NCI-H2227 treated with DMSO at 0.1 percent for 48 hours (cell line): Measurements from ENCODE around the gene CDC42EP4.
A peak's percentile ranks its signal among the peaks of the same experiment; 100 is the strongest.
"Not testable (repeated sequence)": the region's sequence is repeated elsewhere in the genome, so short reads cannot be mapped to it uniquely, and the experiment has no call there.

Experiments
- DNase-seq: peaks from one replicate; lab custom pipeline; 2025; lab: John Stamatoyannopoulos, UW

The CDC42EP4 gene

DNA sequence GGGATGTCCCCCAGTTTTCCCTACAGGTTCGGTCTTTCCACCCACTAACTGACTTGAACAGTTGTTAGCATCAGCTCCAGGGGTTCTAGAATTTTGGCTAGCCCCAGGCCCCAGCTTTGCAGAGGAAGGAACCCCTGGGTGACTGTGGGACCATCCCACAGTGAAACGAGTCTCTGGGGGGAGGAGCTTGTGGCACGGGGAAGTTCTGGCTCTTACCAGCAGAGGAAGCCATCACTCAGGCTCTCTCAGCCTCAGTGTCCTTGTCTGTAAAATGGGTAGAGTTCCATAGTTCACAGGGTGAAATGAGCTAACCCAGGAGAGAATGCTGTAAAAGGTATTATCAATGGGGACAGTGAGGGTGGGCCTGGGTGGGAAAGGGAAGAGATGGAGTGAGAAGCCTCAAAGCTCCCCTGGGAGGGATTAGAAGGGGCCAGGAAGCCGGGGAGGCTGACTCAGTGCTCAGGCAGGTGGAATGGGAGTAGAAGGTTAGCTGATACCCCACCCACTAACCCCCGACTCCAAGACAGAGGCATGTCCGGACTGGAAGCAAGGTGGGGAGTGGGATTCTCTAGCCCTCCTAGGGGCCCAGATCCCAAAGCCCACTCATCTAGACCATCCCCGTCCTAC lies 30.9 kb upstream of the CDC42EP4 start:
- DNase-seq: no peak

DNA sequence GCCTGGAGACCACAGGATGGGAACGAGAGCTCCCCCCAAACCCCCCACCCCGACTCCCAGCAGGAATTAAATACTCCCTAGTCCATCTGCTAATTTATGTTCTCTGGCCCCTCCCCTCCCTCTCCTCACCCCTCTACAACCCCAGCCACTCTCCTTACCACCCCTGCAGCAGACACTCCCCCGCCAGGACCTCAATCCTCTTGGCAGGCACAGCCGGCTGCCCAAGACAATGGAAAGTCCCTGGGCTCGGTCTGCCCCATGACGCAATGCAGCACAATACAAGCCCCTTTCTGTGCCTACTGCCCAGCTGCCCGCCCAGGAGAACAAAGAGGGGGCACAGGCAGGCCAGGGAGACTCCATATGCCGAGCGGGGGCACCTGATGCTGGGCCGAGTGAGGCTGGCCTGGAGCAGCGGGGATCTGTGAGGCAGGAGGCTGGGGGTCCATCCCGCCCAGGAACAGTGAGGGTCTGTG lies 30.3 kb upstream of the CDC42EP4 start:
- DNase-seq: peak; percentile 87

DNA sequence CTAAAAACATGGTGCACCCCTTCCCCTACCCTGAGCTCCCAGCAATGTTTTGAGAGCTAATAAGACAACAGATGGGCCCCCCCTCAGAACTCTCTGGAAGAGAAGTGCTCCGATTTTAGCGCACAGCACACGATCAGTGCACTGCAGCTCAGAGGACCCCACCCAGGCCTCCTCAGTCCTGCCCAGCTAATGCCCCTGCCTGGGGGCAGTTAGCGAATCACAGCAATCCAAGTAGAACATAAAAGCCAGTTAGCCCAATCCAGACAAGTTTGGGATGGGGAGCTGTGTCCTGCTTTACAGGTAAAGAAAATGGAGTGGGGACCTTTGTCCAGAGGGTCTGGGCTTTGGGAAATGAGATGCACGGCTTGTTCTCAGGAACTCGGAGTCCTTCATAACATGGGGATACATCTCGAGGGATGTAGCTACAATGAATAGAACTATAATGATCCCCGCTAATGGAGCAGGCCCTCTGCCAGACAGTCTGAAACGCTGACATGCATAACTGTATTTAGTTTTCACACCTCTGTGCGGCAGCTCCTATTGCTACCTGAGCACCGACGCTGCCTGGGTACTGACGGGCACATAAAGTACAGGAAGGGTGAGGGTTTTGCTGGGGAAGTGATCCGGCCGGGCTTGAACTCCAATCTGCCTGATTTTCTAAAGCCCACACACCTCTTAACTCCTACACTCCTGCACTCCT lies 29.7 kb upstream of the CDC42EP4 start:
- DNase-seq: no peak

DNA sequence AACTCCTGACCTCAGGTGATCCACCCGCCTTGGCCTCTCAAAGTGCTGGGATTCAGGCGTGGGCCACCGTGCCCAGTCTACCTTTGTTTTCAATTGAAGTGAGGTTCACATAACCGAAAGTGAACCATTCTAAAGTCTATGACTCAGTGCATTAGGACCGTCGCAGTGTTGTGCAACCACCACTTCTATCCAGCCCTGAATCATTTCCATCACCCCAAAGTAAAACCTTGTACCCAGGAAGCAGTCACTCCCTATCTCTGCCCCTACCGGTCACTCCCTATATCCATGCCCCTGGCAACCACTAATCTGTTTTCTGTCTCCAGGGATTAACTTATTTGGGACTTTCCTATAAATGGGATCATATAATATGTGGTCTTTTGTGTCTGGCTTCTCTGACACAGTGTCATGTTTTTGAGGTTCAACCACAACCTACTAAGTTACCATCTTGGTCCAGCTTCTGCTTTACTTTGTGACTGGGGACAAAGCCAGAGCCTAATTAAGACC lies 28.3 kb upstream of the CDC42EP4 start:
- DNase-seq: no peak

DNA sequence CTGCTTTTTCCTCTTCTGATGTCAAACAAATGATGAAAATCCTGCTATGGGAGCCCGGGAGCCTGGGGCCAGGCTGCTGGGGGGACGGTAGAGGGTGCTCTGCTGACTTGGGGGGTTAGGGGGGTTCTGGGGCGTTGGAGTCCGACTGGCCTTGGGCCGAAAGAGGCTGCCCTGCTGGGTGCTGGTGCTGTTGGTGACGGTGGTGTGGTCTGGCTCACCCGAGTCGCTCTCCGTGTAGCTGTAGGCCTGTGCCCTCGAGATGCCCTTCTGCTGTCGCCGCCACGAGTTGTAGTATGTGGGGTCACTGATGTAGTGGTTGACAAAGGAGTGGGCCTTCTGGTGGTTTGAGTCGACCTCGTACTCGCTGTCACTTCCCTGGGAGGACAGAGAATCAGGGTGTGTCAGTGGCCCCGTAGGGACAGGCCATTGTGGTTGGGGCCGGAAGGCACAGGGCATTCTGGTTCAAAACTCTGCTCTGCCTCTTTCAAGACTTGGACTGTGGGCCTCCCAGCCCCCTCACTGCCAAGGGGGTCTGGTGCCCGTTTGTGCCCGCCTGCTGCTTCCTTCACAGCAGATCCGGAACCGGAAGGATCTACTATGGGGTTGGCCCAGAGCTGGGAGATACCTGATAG lies 26.9 kb upstream of the CDC42EP4 start:
- no peak for DNase-seq

DNA sequence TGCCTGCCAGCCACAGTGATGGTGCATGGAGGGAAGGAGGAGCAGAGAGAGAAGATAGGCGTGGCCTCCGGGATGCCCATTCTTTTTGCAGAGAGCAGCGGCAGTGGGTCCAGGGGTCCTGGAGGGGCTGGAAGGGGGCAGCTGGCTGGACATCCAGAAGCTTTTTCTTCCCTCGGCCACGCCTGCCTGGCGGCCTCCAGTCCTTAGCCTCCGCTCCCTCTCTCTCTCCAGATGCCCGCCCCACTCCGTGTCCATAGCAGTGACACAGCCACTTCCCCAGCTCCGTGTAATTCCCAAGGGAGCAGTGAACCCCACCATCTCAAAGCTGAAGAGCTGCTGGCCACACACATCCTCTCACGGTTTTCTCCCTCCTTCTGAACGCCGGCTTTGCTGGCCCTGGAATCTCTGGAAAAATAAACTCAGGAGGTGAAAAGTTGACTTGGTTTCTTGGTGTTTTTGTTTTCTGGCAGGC lies 26.3 kb upstream of the CDC42EP4 start:
- no peak for DNase-seq

DNA sequence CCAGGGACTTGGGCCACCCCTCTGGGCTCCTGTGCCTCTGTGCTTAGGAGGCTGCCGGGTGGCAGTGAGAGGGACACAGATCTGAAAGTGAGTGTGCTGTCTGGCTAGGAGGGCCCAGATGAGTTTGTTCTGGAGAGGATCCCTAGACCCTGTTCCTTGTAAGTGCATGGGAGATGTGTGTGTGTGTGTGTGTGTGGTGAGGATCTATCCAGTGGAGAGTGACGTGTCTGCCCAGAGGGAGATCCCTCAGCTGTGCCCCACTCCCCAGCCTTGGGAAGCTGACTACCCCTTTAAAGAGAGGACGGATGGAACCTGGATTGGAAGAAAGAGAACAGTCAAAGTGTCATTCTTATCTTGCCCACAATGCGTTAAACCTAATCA lies 25.5 kb upstream of the CDC42EP4 start:
- no peak for DNase-seq

DNA sequence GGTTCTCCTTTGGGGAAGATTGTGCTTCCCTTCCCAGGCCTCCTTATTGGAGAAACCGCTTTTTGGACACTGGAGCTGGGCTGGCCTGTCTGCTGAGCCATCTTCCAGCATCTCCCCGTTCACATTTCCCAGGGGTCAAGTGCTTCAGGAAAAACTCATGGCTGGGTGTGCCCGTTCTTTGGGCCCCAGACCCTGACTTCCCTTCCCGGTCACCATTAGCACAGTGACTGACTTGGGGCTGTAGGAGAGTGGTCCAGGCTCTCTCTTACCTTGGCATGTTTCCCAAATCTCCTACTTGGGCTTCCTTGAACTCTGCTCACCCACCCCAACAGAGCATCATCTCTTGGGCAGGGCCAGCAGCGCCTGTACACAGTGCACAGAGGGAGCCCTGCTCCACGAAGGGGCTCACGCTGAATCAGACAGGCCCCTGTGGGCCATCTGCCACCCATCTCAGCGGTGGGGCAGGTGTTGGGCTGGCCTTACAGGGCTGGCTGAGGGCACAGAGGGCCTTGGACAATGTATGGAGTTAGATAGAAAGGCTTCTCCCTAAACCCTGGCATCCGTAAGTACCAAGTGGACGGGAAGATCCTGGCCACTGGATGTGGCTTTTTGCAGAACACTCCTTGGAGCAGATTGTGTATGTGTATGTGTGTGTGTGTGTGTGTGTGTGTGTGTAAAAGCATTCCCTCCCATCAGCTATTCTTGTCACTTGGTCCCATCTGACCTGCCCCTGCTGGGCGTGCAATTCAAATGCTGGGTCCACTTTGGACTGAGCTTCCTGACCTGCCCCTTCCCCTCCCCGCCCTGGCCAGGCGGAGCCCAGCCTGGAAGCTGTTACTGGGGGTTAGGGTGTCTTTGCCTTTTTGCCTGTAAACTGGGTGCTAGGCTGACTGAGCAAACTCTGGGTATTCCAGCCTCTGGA lies 24.9 kb upstream of the CDC42EP4 start:
- DNase-seq: no peak

DNA sequence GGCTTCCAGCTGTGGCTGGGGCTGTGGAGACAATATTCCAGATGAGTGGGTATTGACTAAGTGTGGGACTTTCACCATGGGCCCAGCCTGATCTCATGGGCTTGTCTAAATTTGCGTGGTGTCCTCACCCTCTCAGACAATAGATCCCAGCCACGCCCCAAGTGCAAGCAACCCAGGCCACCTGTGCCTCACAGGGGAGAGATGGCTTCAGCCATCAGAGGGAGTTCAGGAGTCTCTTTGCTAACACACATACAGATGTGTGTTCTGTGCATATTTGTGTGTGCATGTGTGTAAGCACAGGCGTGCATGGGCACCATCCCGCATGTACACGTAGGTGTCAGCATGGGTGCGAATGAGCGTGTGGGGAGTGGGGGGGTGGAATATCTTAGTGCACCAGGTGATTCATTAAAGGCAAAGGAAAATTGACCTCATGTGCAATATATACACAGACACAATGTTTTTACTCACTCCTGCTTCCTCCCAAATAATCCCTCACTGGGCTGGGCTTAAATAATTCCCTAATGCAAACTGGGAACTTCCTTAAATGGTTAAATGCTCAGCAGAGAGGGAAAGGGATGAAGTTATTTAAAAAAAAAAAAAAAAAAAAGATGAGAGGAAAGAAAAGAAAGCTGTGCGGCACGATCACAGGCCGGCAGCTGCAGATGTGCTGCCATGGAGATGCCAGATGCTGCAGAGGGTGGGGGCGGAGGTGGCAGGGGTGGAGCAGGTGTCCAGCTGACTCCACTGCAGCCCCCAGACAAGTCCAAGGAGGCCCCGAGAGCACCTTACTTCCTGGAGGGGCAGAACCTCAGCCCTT lies 24.0 kb upstream of the CDC42EP4 start:
- DNase-seq: no peak

DNA sequence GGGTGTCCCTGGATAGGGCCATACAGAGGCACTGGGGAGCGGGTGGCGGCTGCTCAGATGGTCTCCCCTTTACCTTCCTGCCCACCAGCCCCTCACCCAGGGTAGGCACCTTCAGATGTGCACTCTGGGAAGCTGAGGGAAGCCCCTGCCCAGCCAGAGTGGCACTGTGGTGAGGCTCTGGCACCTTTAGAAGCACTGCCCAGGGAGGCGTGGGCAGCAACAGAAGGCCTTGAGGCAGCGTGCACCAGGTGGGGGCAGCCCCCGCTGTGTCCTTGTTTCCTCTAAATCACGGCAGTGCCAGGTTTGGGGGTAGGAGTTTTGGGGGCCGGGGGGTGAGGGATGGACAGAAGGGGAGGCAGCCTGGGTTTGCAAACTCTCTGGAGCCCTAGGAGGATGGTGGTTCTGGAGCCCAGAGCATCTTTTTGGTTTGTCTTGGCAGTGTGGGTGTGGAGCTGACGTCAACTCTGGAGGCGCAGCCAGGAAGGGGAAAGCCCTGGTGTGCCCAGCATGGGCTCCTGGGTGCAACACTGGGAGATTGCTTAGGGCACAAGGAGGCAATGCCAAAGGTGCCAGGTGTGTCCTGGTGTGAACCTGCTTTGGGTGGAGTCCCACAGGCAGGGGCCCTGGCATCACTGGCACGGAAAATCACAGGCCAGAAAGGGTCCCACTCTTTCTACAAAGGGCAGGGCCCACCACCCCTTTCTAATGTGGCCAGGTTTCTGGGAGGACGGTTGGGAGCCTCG lies 23.1 kb upstream of the CDC42EP4 start:
- no peak for DNase-seq

DNA sequence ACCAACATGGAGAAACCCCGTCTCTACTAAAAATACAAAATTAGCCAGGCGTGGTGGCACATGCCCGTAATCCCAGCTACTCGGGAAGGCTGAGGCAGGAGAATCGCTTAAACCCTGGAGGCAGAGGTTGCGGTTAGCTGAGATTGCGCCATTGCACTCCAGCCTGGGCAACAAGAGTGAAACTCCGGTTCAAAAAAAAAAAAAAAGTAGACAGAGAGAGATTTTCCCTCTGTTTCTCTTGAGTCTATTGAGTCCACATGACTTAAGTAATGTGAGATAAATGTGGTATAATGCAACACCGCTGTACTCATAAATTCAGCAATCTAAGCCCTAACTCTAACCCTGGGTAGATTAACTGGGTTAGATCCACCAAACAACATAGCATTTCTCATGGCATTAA lies 21.6 kb upstream of the CDC42EP4 start:
- not testable (repeated sequence) for DNase-seq

DNA sequence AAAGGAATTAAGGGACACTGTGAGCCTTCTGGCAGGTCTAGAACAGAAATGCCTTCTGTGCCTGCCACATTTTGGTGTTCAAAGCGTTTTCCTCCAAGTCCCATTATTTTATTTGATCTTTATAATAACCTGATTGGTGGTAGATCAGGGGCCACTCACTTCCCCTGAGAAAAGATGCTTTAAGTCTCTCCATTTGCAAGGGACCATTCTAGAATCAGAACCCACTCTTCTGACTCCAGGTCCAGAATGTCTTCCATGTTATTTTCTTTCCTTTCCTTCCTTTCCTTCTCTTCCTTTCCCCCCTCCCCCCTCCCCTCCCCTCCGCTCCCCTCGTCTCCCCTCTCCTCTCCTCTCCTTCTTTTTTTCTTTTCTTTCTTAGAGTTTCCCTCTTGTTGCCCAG lies 19.3 kb upstream of the CDC42EP4 start:
- no peak for DNase-seq

DNA sequence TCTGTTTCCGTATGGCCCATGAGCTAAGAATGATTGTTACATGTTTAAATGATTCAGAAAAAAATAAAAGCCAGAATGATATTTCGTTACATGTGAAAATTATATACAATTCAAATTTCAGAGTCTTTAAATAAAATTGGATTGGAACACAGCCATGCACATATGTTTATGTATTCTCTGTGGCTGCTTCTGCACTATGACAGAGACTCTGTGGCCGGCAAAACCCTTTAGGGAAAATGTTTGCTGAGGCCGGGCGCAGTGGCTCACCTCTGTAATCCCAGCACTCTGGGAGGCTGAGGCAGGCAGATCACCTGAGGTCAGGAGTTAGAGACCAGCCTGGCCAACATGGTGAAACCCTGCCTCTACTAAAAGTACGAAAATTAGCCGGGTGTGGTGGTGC lies 15.9 kb upstream of the CDC42EP4 start:
- no peak for DNase-seq

DNA sequence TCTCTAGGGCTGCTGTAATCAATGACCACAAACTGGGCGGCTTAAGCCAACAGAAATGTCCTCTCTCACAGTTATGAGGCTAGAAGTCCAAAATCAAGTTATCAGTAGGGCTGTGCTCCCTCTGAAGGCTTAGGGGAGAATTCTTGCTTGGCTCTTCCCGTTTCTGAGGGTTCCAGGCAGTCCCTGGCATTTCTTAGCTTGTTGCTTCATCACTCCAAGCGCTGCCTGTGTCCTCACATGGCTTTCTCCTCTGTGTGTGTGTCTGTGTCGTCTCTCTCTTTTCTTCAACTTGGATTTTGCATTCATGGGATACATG lies 13.7 kb upstream of the CDC42EP4 start:
- DNase-seq: no peak

DNA sequence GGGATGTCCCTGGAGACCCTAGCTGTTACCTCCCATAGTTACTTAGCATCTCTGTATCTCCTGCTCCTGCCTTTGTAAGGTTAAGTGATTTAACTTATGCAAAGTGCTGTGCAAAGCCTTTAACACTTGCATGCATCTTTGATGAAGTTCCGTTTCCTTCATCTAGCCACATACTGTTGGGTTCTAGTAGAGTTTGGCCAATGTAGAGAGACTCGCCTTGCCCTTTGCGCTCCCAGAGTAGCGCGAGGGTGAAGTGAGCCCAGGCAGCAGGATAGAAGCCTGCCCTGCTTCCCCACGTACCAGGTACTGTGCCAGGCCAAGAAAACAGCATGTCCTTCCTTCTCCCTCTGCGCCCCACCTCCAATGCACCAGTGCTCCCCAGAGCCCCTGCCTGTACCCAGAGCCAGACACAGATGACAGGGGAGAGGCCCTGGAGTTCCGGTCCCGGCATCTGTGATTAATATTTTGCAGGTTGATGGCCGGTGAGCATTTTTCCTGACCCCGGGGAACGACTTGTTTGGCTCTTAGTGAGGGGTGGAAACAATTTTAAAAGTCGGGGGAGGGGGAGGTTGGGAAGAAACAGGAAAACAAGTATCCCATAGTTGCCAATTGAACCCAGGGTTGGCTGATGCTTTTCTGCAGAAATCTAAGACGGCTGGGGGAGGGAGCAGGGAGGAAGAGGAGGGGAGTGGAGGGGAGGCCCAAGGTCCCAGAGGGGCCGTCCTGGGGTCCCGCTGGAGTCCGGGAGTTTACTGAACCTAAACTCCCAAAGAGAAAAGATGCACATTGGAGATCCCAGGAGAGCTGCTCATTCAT lies 13.1 kb upstream of the CDC42EP4 start:
- no peak for DNase-seq

DNA sequence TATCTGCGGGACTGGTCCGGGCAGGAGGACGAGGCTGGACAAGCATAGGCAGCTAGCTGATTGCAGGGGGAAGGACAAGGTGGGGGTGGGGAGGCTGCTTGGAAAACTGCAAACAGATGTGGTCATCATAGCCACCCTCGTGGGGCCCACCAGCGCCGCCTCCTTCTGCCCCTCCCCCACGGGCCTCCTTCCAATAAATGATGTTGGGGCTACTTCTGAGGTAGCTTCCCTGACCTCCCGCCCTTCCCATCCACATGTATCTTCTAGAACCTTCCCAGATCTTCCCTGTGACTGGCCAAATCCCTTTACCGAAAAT lies 12.3 kb upstream of the CDC42EP4 start:
- DNase-seq: no peak

DNA sequence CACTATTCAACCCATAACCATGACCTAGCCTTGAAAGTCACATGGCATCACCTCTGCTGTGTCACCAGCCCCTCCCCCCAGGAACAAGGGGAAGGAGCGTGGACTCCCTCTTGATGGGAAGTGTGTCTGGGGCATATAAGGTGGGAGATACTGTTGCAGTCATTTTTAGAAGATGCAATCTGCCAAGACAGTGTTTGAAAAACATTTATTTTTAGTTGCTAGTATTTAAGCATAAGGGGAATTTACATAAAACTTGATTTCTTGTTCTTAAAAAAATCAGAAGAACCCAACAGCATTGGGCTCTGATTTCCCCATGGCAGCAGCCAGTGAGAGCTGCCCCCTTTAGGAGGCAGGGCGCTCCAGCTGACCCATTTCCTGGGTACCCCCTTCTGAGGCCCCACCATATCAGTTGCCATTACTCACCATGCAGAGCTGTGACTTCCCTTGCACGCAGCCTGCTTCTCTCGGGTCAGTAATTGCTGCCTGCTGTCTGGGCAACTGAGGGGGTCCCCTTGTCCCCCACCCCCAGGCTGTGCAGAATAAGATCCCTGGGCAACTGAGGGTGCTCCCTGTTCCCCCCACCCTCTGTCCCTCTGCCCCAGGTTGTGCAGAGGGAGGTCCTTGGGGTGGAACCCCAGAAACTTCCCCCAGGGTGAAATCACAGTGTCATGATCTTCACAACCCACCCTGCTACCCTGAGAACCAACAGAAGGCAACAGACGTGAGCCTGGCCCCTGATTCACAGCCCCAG lies 11.8 kb upstream of the CDC42EP4 start:
- DNase-seq: no peak

DNA sequence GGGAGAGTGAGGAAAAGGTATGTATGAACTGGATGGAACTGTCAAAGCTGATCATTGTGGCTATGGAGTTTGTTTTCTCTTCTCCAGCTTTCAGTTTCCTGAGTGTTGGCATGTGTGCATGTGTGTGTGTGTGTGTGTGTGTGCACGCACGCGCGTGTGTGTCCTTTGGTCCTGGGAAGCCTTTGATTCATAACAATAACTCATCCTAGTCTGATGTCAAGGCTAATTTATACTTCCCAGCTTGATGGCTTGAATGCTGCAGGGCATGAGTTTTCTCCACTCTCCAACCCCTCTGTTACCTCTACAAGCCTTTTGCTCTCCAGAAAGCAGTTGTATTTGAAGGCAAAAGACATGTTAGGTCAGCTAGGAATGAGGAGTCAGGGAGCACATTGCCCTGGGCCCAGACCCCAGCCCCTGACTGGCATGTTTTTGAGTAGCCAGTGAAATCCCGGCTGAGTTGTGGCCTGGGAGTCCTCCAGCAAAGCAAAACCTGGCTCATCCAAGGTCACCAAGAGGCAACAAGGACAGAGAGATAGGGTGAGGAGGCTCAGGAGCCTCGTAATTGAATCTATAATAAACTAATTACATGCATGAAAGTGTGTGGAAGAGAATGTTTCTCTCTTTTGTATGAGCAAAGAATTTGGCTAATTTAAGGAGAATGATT lies 8.9 kb upstream of the CDC42EP4 start:
- peak; percentile 57 for DNase-seq

DNA sequence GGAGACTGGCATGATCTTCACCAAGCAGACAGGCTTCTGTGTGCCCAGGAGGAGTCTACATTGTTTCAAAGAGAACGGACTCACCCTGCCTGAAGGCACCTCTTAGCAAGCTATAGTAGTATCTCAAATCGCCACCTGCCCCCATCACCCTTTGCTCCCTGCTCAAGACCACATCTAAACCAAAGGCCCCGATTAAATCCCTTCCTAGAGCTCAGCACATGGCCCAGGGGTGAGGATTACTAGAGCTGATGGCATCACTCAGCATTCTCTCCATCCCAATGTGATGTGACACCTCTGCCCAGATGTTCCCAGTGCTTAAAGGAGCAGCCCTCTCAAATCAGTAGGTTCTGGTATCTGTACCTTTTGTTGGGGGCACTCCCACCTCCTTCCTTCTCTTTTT lies 8.0 kb upstream of the CDC42EP4 start:
- DNase-seq: no peak
